GM21360 (cell line): Measurements from ENCODE around the gene CACNA1B.

Source experiments
- ATAC-seq: cut with Tn5 transposase; IDR thresholded peaks from one replicate; pipeline ENCODE4 v1.9.1; 2021; ENCODE audit warnings: mild to moderate bottlenecking, moderate library complexity; ENCODE audit not compliant: unreplicated experiment

CACNA1B gene

DNA sequence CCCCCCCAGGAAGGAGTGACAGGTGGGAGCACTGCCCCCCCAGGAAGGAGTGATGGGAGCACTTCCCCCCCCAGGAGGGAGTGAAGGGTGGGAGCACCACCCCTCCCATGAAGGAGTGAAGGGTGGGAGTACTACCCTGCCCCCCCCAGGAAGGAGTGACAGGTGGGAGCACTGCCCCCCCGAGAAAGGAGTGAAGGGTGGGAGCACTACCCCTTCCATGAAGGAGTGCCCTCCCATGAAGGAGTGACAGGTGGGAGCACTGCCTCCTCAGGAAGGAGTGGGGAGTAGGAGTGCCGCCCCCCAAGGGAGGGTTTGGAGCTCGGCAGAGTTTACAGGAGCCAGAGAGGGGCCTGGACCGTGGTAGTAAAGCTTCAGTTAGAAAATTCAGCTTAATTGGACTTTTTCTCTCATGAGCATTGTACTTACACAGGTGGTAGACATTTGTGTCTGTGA is 100.7 kb downstream of the CACNA1B start:
- ATAC-seq = no peak

DNA sequence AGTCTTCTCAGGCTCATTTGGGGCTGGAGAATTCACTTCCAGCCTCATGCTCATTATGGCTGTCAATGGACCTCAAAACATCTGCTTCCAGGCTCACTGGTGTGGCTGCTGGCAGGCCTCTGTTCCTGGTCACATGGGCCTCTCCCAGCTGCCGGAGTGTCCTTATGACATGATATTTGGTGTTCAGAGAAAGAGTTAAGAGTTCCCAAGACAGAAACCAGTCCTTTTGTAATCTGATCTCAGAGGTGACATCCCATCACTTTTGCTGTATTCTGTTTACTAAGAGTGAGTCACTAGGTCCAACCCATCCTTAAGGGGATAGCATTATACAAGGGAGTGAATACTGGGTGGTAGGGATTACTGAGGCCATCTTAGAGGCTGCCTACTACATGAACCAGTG is 104.6 kb downstream of the CACNA1B start:
- no peak for ATAC-seq

DNA sequence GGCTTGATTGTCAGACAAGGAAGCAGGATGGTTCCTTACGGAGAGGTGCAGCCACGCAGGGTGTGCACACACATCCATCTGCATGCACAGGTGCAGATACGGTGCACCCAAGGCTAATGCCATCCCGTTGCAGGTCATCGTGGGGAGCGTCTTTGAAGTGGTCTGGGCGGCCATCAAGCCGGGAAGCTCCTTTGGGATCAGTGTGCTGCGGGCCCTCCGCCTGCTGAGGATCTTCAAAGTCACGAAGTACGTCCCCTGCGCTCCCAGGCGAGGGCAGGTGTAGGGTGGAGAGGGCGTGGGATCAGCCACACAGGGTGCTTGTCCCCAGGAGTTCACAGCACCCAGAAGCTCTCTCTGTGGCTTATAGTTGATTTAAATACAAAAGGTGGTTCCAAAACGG is 106.4 kb downstream of the CACNA1B start:
- ATAC-seq = no peak

DNA sequence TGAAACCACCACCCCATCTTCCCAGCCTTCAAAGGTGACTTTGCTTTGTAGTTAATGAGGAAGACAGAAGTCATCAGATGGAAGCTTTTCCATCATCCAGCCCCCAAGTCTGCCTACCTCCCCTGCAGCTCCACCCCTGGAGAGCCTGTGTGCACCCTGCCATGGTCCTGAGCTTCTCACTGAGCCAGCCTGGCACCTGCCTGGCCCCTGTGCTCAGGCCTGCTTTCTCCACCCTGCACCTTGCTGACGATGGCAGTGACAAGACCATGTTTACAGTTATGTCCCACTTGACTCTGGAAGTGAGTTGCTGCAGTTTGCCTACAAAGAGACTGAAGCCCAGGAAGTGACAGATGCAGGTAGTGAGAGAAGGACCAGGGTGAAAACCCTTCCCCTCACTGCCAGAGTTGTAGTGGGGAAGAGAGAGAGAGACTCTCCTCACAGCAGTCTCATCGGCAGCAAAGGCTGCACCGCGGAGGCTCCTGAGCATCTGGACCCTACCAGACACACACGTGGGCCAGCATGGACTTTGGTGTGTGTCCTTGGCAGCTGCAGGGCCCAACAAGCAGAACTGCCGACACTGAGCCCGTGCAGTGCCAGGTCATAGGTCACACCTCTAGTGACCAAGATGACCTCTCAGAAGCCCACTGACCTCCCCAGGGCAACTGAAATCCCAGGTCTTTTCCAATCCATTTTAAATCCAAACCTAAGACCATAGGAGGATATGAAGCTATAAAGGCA is 107.1 kb downstream of the CACNA1B start:
- no peak for ATAC-seq

DNA sequence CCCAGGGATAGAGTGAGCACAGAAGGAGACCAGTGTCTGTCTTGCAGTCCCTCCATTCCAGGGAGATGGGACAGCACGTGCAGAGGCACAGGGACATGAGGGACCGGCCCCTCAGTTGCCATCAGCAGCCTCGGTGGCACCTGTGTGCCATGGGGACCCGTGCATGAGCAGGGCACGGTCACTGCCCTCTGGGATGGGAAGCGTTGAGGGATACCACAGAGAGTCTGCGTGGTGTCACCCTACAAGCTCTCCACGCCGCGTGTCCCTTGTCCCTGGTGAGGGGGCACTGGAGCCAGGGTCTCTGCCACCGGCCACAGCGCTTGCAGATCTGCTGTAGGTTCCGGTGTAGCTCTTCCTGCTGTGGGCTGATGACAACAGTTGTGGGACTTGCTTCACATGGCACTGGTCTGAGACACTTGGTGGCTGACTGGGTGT is 108.1 kb downstream of the CACNA1B start:
- no peak for ATAC-seq

DNA sequence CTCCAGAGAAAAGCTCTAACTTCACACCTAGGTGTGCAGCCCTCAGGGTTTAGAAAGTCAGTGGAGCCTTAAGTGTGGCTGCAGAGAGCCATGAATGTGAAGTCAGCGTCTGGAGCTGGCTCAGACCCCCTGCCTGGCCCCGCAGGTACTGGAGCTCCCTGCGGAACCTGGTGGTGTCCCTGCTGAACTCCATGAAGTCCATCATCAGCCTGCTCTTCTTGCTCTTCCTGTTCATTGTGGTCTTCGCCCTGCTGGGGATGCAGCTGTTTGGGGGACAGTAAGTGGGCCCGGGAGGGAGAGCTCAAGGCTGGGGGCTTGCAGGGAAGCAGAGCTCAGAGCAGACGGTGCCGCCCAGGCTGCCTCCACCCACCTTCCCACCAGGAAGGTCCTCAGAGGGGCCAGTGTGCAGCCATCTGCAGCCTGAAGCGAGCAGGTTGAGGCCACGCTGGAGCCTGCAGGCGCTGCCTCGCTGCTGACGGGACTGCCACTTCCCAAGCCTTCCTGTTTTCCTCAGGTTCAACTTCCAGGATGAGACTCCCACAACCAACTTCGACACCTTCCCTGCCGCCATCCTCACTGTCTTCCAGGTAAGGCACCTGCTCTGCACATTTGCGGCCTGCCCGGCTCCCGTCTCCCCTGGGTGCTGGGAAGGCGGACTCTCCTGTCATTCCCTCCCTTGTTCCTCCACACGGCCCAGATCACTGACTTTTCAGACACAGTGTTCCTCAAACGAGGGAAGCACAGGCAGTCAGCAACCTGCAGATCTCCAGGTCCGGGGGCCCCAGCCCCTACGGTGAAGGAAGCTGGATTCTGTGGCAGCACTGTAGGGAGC is 108.9 kb downstream of the CACNA1B start:
- ATAC-seq = no peak

DNA sequence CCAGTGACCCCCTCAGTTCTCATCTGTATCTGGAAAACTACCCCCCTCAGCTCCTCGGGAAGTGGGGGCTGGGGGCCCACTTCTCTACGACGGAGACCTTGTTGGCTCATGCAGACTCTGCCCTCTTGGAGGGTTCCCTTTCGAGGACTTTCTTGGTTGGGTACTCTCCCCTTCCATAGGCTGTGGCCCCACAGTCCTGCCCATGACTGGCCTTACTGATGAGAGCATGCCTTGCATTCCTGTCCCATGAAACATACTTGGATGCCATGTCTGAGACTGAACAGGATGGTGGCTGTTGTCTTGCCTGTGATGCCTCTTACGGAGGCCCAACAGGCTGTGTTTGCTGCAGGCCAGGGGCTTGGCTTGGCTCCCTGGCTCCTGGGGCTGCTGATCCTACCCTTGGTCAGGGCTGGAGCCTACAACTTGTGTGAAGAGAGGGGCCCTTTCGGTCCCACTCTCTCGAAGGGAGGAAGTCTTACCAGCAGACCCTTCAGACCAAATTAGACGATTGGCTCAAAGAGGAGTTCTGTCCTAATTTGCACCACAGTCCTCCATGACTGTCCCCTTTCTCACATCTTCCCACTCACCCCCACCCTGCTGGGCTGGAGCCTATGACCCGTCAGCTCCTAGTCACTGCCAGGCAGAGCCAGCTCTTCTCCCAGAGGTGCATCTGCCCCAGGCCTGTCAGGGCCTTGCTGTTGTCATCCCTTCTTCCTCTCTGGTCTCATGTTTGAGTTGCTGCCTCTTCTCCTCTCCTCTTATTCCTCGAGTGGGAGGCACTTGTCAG is 109.9 kb downstream of the CACNA1B start:
- ATAC-seq = no peak

DNA sequence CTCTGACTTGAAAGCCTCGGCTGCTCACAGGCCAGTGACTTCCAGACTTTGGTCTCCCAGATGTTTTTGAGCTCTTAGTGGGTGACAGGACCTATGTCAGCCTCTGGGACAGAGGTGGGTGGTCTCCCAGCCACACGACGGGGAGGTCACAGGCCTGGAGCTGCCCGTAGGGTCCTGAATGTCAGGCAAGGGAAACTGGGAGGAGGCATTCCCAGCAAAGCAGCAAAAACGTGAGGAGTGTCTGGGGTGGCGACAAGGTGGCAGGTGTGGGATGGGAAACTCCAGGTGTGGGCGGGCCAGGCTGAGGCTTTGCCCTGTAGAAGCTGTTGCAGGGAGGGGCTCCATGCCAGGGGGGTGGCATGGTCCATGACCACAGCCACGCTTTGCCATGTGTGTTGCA is 110.5 kb downstream of the CACNA1B start:
- ATAC-seq = no peak

DNA sequence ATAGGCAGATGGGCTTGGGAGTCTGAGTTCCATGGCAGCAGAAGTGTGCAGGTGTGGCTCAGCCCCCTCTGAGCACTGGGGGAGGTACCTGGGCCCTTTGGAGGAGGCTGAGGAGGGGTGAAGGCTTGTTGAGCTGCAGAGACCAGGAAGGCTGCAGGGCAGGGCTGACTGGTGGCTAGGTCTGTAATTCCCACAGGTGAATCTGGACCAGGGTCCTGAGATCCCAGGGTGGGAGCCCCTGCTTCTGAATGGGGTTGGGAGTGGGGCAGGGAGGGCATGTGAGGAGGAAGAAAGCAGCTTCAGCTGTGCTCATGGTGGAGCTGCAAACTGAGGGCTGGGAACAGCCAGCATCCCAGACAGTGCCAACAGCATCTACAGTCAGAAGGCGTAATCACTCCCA is 111.1 kb downstream of the CACNA1B start:
- no peak for ATAC-seq

DNA sequence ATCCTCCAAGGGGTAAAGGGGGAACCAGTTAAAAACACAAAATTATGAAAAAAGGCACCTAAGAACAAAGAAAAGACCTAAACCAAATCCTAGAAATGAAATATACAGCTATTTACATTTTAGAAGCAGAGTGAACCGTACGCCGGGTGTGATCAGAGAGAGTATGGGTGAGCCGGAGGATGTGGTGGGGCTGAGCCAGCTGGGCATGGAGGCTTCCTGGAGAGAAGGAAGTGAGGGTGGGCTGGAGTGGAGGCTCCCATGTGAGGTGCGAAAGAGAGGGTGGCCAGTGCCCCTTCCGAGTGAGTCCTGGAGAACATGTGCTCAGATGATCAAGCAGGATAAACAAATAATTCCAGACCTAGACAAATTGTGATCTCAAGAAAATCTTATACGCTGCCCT is 111.6 kb downstream of the CACNA1B start:
- no peak for ATAC-seq

DNA sequence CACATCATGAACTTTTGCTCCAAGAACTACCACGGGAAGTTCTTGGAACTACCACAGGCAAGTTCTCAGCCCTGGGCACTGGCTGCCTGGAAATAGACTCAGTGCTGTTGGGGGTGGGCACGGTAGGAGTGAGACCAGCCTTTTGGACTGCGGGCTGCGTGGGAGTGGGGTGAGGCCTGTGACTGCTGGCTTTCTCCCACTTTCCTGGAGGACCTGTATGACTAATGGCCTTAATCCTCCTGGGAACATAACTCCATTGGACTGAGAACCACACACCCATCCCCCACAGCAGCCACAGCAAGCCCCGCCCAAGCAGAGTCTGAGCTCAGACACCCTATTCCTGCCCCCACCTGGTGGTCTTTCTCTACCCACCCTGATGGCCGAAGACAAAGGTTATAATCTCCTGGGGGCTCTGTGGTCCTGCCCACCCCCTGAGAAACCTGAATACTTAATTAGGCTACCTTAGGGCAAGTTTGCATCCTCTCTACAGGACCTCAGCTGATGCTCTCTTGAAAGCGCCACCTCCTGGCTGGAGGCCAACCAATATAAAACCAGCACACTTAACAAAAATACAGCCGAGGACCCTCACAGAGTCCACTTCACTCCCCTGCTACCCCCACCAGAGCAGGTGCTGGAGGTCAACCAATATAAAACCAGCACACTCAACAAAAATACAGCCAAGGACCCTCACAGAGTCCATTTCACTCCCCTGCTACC is 112.6 kb downstream of the CACNA1B start:
- ATAC-seq = no peak

DNA sequence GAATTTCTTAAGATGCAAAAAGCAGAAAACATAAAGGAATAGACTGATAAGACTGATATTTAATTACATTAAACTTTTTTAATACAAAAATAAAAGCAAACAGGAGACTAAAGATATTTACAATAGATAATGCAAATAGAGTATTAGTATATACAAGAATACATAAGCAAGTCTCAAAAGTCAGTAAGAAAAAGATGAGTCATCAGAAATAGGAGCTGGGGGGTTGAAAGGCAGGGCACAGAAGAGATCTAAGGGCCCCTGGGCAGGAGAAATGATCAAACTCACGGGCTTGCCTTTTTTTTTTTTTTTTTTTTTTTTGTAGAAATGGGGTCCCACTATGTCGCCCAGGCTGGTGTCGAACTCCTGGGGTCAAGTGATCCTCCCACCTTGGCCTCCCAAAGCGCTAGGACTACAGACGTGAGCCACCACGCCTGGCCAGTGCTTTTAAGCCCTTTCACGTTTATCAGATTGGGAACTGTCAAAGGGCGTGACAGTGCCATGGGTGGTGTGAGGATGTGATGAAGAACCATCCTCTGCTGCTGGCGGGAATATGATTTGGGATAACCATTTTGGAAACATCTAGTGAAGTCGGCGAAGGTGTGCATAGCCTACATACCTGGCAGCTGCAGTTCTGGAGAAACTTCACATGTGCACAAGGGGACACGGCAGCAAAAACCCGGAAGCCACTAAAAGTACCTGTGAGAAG is 126.1 kb downstream of the CACNA1B start:
- ATAC-seq = no peak

DNA sequence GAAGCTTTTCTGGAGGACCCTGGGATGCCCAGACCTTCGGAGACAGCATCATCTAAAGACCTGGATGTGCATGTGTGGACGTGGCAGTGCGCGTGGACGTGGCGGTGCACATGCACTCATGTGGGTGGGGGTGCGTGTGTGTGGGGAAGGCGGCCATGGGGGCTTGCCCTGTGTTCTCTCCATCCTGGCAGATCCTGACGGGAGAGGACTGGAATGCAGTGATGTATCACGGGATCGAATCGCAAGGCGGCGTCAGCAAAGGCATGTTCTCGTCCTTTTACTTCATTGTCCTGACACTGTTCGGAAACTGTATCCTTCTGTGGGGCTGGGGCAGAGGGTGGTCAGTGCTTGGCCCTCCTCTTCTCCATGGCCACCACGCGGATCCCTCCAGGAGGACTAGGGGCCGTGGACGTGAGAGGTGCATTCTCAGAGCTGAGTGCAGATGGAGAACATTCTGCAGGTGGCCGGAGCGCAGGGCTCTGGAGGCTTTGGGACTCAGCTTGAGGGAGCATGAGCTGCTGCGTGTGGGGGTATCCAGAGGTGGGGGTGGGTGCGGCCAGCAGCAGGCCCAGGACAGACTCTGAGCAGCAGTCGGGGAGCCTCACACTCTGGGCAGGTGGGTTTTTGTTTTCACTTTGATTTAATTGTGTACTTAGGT is 129.1 kb downstream of the CACNA1B start:
- no peak for ATAC-seq

DNA sequence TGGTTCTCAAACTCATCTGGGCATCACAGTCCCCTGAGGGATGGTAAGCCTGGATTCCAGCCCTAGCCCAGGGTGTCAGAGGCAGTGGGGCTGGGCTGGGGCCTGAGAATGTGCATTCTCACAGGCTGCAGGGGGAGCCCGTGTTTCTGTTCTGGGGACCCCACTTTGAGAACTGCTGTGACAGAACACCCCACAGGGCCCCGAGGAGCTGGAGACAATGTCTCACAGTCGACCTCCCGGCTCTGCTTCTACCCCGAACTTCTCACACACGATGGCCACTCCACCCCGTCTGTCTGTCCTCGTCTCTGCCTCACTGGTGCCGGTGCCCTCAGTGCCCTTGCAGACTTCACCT is 130.0 kb downstream of the CACNA1B start:
- ATAC-seq = no peak

DNA sequence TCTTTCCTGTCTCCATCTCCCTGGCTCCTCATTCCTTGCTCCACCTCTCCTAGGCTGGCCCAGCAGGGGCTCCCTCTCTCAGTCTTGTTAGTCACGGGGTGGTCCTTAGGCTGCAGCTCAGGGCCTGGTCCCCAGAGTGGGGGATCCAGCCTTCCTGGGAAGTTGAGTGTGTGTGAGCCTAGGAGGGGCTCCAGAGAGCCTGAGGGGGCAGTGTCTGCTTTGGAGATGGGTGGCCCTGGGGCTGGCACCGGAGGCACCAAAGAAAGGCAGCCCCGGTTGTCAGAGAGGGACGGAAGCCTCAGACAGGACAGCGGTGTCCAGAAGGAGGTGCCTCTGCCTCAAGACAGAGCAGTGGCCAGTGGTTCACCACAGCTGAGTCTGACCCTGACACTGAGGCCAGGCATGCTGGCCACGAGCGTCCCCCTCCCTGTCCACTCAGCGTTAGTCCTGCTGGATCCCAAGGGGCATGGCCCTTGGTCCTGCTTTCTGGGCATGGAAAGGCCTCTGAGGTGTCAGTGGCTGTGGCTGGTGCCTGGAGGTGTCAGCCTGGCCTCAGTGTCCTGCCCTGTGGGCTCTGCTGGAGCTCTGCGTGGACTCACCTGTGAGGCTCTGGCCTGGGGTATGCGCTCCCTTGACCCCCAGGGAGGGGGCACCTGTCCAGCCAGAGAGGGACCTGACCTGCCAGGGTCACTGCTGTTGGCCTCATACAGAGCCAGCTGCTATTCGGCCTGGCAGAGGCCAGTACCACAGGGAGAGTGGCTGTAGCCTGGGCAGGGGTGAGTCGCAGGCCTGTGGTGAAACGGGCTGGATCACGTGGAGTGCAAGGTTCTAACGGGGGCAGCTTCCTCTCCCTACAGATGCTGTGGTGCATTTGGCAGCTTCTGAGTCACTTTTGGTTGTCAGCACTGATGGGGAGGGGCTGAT is 130.6 kb downstream of the CACNA1B start:
- ATAC-seq = no peak

DNA sequence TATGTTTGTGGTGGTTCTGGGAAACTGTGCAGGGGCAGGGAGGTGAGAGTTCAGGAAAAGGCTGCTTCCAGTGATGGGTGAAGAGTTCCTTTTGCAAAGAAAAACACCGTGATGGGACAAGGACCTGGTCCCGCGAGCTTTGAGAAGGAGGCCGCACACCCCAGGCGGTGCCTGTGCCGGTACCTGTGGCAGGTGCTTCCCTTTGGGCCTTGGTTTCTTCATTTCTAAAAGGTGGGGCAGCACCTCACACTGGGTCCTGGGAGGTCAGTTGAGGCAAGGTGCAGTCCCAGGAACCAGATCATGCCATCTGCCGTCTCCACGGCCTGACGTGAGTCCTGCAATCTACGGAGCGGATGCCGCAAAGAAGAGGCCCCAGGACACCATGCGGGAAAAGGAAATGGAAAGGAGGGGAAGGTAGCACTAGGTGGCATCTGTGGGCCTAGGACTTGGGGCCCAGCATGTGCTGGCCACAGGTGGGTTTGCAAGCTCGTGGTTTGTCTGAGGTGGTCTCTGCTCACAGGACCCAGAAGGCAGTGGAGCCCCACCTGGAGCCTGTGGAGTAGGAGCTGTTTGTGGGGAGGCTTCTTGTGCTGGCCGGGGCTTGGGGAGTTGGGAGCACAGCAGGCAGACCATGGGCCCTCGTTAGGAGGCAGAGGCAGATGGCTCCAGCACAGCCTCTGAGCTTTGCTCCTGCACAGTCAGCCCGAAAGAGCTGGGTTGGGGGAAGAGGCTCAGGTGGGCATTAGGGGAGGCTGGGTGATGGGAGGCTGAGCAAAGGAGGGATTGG is 131.6 kb downstream of the CACNA1B start:
- no peak for ATAC-seq

DNA sequence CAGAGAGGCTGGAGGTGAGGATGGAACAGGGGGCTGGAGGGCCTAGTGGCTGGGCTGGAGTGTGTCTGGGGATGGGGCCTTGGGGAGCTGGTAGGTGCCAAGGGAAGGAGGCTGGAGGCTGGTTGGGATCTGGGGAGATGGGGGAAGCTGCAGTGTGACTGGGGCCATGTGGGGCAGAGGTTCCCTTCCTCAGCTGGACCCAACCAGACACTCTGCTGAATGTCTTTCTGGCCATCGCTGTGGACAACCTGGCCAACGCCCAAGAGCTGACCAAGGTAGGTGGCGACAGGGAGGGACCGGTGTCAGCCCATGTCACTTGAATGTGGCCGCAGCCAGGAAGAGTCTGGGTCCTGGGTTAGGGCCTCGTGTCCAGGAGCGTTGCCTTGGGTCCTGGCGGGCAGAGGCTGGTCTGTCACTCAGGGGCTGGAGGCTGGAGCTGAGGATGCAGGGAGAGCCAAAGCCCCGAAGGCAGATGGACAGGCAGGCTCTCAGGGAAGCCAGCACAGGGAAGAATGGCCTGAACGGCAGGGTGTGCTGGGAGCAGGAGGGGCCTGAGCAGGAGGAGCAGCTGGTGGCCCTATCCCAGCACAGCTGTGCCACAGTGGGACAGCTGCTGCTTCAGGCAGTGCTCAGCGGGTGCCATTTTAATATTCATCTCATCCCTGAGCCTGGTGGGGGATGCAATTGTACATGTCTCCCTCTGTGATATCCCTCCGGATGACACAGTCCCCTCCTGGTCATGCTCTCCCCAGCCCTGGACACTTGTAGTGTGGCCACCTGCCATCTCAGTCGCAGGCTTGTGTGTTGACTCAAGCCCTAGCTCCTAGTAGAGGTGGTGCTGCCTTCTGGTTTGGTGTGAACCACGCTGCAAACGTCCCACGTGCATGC is 132.5 kb downstream of the CACNA1B start:
- no peak for ATAC-seq
